MM.1S (cell line): Measurements from ENCODE around the gene CDCA5.

Experiments used
- DNase-seq: peaks from one replicate; pipeline ENCODE4 v3.0.0-alpha.2; 2015
- H2AFZ ChIP-seq: fragments of 300-600 bp; sonication (generic); 2 replicates; pipeline ENCODE4 v1.6.0; 2016; ENCODE audit warnings: antibody characterized with exemption, low read length
- H3F3A ChIP-seq: fragments of 300-600 bp; sonication (generic); 2 replicates; pipeline ENCODE4 v1.6.1; 2016; ENCODE audit warnings: mild to moderate bottlenecking, antibody characterized with exemption, low read length, moderate library complexity, mixed read lengths; ENCODE audit not compliant: insufficient read depth
- H3K27ac ChIP-seq: fragments of 300-600 bp; sonication (generic); 2 replicates; pipeline ENCODE4 v1.5.1; 2016; ENCODE audit warnings: mild to moderate bottlenecking, low read length
- H3K27me3 ChIP-seq: fragments of 300-600 bp; sonication (generic); replicated peaks from 2 replicates; pipeline ENCODE4 v1.6.0; 2016; ENCODE audit warnings: low read length; ENCODE audit not compliant: insufficient read depth
- H3K36me3 ChIP-seq: fragments of 300-600 bp; sonication (generic); replicated peaks from 2 replicates; pipeline ENCODE4 v1.6.1; 2016; ENCODE audit warnings: mild to moderate bottlenecking, low read length, mixed read lengths; ENCODE audit not compliant: insufficient read depth
- H3K4me1 ChIP-seq: fragments of 300-600 bp; sonication (generic); 2 replicates; pipeline ENCODE4 v1.6.1; 2016; ENCODE audit warnings: low read length, mixed read lengths
- H3K4me2 ChIP-seq: fragments of 300-600 bp; sonication (generic); 2 replicates; pipeline ENCODE4 v1.6.0; 2016; ENCODE audit warnings: low read depth, low read length
- H3K4me3 ChIP-seq: fragments of 300-600 bp; sonication (generic); 2 replicates; pipeline ENCODE4 v1.5.1; 2016; ENCODE audit warnings: low read length, mixed read lengths
- H3K79me2 ChIP-seq: fragments of 300-600 bp; sonication (generic); 2 replicates; pipeline ENCODE4 v1.6.1; 2016; ENCODE audit warnings: mixed run types, low read length, mixed read lengths
- H3K9ac ChIP-seq: fragments of 300-600 bp; sonication (generic); 2 replicates; pipeline ENCODE4 v1.6.1; 2016; ENCODE audit warnings: low read length, mixed read lengths
- H3K9me2 ChIP-seq: fragments of 300-600 bp; sonication (generic); replicated peaks from 2 replicates; pipeline ENCODE4 v1.6.1; 2016; ENCODE audit warnings: mild to moderate bottlenecking, low read length, mixed read lengths; ENCODE audit not compliant: insufficient read depth
- H3K9me3 ChIP-seq: fragments of 300-600 bp; sonication (generic); replicated peaks from 2 replicates; pipeline ENCODE4 v1.6.1; 2016; ENCODE audit warnings: mild to moderate bottlenecking, low read length, mixed read lengths; ENCODE audit not compliant: insufficient read depth
- H4K20me1 ChIP-seq: fragments of 300-600 bp; sonication (generic); 2 replicates; pipeline ENCODE4 v1.6.1; 2016; ENCODE audit warnings: mild to moderate bottlenecking, low read length, moderate library complexity, mixed read lengths; ENCODE audit not compliant: insufficient read depth
- EZH2 ChIP-seq: fragments of 300-600 bp; sonication (generic); optimal IDR thresholded peaks from 2 replicates; pipeline ENCODE3; 2017; ENCODE audit warnings: low read depth, mild to moderate bottlenecking, antibody characterized with exemption, low read length, mixed read lengths
- EZH2phosphoT487 ChIP-seq: fragments of 300-600 bp; sonication (generic); IDR thresholded peaks from 2 replicates; pipeline ENCODE4 v1.6.1; 2018; ENCODE audit warnings: antibody characterized with exemption, low read length
- TF ChIP-seq, protein P1 (sequence below): fragments of 300-600 bp; sonication (generic); IDR thresholded peaks from 2 replicates; pipeline ENCODE4 v1.5.1; 2016; ENCODE audit warnings: antibody characterized with exemption, low read length, mixed read lengths

The CDCA5 gene

DNA sequence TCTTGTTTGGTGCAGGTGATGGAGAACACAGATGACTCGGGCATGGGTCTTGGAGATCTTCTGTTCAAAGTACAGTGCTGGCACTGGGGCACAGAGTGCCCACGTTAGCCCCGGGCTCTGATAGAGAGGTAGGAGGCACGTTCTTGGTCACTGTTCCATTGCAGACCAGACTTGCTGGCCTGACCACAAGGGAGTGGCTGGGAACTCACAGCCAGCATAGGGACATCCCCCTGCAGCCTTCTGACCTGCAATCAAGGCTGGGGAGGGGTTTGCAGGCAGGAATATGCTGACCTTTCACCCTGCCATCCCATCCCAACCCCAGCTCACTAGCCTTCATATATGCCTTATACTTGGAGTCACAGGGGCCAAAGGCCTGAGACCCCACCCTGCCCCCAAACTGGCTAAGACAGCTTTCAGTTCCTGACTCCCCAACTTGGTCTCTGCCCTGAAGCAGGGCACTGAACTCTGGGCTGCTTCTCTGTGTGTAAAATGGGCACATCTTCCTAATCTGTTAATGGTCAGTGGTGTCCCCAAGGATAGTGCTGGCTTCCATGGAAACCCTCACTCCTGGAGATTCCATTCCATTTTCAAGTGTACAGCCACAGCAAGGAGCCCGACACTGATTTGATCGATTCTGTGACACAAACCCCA lies 42.9 kb upstream of the CDCA5 start:
- H3F3A ChIP-seq, result peaks cover 46% of the 10 kb centered on the region
- peaks cover 14% of the 10 kb centered on the region for H3K4me1 ChIP-seq
- no peak overlapping the region for H3K4me2 ChIP-seq
- no peak overlapping the region; the same call in 1 of the 2 replicates for H3K27ac ChIP-seq
- no peak overlapping the region for H3K9ac ChIP-seq
- no peak for DNase-seq
- H3K9me3 ChIP-seq, result no peaks in the 10 kb centered on the region
- peaks cover 79% of the 10 kb centered on the region for H3K79me2 ChIP-seq
- TF ChIP-seq EZH2 (no peak), EZH2phosphoT487 (no peak)
- TF ChIP-seq, protein P1, sequence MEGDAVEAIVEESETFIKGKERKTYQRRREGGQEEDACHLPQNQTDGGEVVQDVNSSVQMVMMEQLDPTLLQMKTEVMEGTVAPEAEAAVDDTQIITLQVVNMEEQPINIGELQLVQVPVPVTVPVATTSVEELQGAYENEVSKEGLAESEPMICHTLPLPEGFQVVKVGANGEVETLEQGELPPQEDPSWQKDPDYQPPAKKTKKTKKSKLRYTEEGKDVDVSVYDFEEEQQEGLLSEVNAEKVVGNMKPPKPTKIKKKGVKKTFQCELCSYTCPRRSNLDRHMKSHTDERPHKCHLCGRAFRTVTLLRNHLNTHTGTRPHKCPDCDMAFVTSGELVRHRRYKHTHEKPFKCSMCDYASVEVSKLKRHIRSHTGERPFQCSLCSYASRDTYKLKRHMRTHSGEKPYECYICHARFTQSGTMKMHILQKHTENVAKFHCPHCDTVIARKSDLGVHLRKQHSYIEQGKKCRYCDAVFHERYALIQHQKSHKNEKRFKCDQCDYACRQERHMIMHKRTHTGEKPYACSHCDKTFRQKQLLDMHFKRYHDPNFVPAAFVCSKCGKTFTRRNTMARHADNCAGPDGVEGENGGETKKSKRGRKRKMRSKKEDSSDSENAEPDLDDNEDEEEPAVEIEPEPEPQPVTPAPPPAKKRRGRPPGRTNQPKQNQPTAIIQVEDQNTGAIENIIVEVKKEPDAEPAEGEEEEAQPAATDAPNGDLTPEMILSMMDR, result no peak
- no peaks in the 10 kb centered on the region for H3K9me2 ChIP-seq
- no peaks in the 10 kb centered on the region for H3K27me3 ChIP-seq
- H3K36me3 ChIP-seq, result peaks cover 18% of the 10 kb centered on the region
- H4K20me1 ChIP-seq, result no peaks in the 10 kb centered on the region
- H2AFZ ChIP-seq, result no peak overlapping the region
- no peak overlapping the region for H3K4me3 ChIP-seq

DNA sequence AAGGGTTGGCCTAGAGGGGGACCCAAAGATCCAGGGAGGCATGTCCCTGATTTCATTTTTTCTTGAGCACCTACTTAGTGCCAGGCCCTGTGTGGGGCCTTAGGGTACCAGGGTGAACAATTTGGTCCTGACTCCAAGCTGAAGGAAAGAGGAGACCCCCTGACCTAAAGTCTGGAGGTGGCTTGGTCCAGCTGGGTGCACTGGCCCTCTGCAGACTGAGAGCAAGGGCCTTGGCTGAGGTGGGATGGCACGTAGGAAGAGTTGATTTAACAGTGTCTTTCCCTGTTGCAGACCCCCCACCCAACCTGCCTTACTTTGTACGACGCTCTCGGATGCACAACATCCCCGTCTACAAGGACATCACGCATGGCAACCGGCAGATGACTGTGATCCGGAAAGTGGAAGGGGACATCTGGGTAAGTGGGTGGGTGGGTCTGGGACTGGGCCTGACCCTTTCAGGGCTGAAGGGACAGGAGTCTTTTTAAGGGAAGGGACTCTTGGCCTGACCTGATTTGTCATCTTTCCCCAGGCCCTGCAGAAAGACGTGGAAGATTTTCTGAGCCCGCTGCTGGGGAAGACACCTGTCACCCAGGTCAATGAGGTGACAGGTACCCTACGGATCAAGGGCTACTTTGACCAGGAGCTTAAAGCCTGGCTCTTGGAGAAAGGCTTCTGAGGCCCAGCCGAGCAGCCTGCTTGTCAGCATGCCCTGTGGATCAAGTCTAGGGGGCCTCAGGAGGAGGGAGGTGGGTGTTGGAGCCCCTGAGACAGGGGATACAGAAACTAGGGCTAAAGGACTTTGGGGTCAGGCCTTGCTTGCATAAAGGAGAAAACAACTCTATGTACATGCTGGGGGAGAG lies 41.6 kb upstream of the CDCA5 start:
- Histone ChIP-seq H3K9ac (no peak overlapping the region), H3K79me2 (peaks cover 79% of the 10 kb centered on the region), H3K9me3 (no peaks in the 10 kb centered on the region), H3F3A (peaks cover 53% of the 10 kb centered on the region), H3K27ac (no peak overlapping the region), H3K9me2 (no peaks in the 10 kb centered on the region), H4K20me1 (no peaks in the 10 kb centered on the region), H3K27me3 (no peaks in the 10 kb centered on the region), H3K36me3 (peaks cover 10% of the 10 kb centered on the region), H2AFZ (no peak overlapping the region), H3K4me3 (no peak overlapping the region), H3K4me1 (peaks cover 12% of the 10 kb centered on the region), H3K4me2 (no peak overlapping the region)
- TF ChIP-seq EZH2phosphoT487, result no peak
- TF ChIP-seq EZH2, result no peak
- TF ChIP-seq, protein P1, result no peak
- DNase-seq, result no peak

DNA sequence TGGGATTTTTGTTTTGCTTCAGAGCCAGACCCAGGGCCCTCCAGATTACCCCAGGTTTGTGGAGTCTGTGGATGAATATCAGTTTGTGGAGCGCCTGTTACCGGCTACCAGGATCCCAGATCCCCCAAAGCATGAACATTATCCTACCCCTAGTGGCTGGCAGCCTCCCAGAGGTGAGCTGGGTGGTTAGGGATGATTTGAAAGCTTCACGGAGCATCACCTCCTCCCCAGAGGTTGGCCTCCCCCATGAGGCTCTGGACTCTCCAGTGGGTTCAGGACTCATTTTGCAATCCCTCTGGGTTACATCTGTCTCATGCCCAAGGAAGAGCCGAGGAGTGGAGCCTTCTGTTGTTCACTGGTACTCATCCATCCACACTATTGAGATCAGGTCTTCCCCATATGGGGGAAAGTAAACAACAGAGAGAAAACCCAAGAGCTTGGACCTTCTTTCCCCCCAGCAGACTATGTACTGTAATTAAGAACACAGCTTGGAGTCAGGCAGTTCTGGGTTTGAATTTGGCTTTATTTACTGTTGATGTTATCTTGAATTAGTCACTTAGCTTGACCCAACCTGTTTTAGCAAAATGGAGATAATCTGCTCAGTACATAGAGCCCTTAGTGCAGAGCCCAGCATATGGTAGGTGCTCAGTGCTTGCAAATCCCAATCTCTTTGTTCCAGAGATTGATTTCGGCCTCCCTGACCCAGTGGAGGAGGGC lies 40.8 kb upstream of the CDCA5 start:
- peaks cover 14% of the 10 kb centered on the region for H3K36me3 ChIP-seq
- H3K27ac ChIP-seq, result no peak overlapping the region
- H3K9me3 ChIP-seq, result no peaks in the 10 kb centered on the region
- H4K20me1 ChIP-seq, result no peaks in the 10 kb centered on the region
- H3K9me2 ChIP-seq, result no peaks in the 10 kb centered on the region
- no peaks in the 10 kb centered on the region for H3K27me3 ChIP-seq
- H3F3A ChIP-seq, result peaks cover 56% of the 10 kb centered on the region
- peaks cover 20% of the 10 kb centered on the region for H3K4me1 ChIP-seq
- no peak overlapping the region for H2AFZ ChIP-seq
- TF ChIP-seq, protein P1, result no peak
- TF ChIP-seq EZH2phosphoT487 (no peak), EZH2 (no peak)
- no peak for DNase-seq
- H3K4me3 ChIP-seq, result no peak overlapping the region
- H3K9ac ChIP-seq, result no peak overlapping the region
- H3K79me2 ChIP-seq, result peaks cover 79% of the 10 kb centered on the region
- H3K4me2 ChIP-seq, result no peak overlapping the region
